ENCODE data around the gene DPEP1.
A peak's percentile ranks its signal among the peaks of the same experiment; 100 is the strongest.
"Not testable (repeated sequence)": the region's sequence is repeated elsewhere in the genome, so short reads cannot be mapped to it uniquely, and the experiment has no call there.

The DPEP1 gene

DNA sequence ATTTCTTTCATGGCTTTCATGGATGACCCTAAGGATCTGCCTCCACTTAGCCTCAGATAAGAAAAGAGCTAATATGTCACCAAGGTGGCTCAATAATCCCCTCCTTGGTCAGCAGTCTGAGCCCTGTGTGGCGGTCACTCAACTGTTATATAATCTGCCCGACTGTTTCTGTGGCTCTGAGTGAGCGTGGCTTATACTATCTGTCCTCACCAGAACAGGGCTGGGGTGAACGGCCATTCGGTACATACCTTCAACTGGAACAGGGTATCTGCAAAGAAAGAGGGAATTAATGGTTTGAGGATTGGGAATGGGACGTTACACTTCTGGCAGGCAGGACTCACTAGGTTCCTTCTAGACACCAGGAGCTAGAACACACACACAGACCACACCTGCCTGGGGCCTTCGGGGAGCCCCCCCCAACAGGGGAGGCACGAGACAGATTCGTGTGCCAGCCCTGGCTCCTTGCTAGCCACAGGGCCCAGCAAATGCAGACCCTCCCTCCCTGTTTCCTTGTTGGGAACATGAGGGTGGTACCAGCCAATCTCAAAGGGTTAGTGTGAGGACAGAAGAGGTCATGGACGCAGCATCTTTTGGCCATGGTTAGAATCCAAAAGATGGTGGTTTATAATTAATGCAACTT is 40.3 kb downstream of the DPEP1 start:
- DNase-seq = no peak

DNA sequence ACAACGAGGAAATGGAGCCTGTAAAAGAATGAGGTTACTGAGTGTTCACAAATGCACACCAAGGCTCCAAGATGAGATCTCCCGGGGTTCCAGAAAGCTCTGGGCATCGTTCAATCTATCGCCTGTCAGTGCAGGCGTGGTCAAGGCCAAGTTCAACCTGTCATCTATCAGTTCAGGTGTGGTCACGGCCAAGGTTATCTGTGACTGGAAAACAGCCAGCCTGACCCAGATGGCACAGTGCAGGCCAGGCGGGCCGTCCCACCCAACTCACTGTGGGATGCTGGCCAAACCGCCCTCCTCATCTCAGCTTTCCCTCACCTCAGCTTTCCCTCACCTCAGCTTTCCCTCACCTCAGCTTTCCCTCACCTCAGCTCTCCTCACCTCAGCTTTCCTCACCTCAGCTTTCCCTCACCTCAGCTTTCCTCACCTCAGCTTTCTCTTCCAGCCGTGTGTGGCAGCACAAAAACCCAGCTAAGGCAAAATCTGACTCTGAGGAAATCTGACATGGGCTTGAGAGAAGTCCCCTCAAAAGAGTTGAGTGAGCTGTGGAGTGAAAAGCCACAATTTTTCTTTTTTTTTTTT is 41.7 kb downstream of the DPEP1 start:
- no peak for DNase-seq

DNA sequence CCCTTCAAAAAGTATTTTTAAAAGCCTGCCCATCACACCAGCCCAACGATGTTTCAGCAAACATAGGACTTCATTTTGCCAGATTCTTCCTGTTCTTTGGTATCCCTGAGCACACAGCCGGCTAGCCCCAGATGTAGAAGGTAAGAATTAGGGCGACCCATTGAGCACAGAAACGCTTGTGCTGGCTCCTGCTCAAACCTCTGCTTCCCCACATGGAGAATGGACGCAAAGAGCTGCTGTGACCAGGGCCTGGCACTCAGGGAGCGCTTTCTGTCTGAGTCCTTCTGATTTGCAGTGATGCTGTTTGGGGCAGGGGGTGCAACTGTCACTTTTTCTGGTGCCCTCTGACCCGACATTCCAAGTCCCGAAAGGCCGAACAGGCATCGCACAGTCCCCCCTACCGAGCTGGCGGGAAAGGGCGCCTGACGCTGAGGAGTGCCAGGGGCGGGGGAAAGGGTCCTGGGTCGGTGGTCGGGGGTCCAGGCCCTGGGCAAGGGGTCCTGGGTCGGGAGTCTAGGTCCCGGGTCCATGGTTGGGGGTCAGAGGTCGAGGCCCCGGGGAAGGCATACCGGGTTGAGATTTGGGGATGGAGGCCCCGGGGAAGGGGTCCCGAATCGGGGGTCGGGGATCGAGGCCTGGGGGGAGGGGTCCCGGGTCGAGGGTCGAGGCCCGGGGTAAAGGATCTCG is 43.1 kb downstream of the DPEP1 start:
- DNase-seq = no peak

DNA sequence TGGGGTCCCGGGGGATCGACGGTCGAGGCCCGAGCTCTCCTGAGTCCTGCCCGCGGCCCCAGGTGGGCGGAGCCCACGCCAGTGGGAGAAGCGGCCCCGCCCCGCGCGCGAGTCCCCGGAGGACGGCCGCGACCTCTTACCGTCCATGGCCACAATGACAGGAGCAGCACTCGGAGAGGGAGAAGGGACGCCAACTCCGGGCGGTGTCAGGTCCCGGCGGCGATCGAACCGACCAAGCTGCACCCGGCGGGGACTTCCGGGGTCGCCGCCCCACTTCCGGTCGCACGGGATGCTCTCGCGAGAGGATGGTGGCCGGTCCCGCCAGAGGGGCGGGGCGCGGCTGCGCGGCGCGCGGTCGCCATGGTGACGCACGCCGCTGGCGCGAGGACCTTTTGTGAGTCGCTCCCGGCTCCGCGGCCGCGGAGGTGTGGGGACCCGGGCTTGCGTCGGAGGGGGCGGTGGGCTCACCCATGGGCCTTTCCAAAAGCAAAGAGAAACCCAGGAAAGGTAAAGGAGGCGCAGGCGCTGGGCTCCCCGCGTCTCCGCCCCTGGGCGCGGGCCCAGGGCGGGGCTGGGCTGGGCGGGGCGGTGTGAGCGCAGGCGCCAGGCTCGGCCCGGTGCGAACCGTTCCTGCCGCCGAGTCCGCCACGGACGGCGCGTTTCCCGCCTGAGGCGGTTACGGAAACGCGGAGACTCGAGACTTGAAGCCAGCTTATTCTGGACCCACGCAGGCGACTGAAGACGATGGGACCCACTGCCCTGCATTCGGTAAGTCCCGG is 44.2 kb downstream of the DPEP1 start, which contains the start of the genes CHMP1A and SPATA33:
Gene CHMP1A, minus strand, starts transcription at position 267 of the 779 bp plus-strand sequence. Its CDS starts 120 bp downstream, at position 147.
Gene SPATA33, plus strand, starts transcription at position 395 of the 779 bp plus-strand sequence. Its CDS starts 76 bp downstream, at position 471.
- DNase-seq = peak; percentile 93

DNA sequence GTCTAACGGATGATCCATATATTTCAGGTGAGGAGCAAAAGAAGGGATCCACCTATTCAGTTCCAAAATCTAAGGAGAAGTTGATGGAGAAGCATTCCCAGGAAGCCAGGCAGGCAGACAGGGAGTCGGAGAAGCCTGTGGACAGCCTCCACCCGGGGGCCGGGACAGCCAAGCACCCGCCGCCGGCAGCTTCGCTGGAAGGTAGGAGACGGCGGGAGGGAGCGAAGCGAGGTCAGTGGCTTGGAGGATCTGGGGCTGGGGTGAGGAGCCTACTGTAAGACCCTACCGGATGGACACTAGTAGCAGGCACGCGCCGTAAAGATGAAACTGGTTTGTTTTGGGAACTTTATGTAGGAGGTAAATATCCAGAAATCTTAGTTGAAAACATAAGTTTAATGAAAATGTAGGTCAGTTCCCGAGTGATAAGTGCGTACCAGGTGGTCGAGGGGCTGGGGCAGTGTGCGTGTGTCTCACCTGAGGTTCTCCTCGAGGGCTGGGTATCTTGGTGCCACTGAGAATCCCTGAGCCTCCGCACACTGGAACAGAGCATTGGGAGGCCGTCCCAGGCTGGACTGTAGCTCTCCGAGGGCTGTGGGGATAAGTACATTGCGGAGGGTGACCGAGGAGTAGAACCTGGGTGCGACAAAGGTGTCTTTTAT is 44.9 kb downstream of the DPEP1 start:
- DNase-seq = no peak

DNA sequence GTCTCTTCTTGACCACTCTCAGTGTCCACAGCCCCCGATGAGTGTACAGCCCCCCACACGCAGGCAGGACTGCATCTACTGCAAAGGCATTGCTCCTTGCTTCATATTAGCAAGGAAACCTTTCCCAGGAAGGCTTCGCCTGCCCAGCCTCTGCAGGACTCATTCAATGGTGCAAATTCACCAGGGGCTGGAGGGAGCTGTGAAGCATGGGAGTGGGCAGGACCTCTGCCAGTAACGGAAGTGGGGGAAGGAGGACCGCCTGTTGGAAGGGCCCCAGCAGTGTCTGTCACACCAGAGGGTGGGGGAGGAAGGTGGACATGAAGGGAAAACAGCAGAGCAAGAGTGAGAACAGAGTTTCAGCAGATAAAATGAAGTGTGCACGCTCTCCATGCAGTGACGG is 46.7 kb downstream of the DPEP1 start:
- DNase-seq = no peak

DNA sequence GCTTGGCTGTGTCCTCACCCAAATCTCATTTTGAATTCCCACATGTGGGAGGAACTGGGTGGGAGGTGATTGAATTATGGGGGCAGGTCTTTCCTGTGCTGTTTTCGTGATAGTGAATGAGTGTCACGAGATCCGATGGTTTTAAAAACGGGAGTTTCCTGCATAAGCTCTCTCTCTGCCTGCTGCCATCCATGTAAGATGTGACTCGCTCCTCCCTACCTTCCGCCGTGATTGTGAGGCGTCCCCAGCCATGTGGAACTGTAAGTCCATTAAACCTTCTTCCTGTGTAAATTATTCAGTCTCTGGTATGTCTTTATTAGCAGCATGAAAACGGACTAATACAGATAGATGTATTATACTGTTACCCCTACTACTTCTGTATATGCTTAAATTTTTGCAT is 47.8 kb downstream of the DPEP1 start:
- DNase-seq = no peak

DNA sequence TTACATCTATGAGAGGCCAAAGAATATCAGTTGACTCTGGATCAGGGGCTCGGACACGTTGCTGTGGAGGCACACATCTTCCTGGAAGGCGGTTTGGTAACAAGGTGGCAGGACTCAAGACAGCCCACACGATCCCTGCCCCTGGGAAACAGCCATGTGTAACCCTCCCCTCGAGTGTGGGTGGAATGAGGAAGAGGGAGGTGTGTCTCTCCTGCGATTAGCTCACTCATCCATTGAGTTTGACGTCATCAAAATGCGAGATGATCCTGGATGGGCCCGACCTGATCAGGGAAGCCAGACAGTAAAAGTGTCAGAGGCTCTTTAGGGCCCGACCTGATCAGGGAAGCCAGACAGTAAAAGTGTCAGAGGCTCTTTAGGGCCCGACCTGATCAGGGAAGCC is 50.8 kb downstream of the DPEP1 start:
- DNase-seq = not testable (repeated sequence)

DNA sequence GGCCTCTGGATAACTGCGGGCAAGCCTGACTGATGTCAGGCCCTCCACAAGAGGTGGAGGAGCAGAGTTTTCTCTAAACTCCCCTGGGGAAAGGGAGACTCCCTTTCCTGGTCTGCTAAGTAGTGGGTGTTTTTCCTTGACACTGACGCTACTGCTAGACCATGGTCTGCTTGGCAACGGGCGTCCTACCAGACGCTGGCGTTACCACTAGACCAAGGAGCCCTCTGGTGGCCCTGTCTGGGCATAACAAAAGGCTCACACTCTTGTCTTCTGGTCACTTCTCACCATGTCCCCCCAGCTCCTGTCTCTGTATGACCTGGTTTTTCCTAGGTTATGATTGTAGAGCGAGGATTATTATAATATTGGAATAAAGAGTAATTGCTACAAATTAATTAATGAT is 53.6 kb downstream of the DPEP1 start:
- DNase-seq = not testable (repeated sequence)

DNA sequence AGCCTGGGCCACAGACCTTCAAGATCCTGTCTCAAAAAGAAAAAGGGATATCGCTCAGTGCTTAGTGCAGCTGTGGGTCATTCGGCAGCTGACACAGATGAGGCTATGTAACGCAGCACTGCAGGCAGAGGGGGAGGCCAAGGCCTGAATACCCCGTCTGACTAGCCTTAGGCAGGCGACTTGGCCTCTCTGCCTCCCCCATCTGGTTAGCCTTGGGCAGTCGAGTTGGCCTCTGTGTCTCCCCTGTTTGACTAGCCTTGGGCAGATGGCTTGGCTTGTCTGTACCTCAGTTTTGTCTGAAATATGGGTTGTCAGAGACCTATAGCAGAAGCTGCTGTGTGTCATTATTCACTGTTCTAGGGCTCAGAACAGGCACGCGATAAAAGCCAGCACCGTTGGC is 54.2 kb downstream of the DPEP1 start:
- DNase-seq = no peak

DNA sequence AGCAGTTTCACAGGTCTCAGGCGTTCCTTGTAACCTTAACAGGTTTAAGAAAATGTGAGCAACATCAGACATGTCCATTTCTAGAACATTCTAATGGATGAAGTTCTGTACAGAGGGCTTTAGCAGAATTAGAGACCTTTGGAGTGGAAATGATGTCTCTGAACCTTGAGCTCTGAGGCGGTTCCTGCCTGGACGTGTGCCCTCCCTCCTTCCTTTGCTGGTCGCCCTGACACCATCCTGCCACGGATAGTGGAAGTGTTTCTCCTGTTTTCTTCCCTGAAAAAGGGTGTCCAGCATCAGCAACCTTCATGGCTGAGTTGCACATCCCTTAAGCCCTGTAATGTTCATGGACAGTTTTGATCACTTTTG is 55.3 kb downstream of the DPEP1 start:
- DNase-seq = no peak

DNA sequence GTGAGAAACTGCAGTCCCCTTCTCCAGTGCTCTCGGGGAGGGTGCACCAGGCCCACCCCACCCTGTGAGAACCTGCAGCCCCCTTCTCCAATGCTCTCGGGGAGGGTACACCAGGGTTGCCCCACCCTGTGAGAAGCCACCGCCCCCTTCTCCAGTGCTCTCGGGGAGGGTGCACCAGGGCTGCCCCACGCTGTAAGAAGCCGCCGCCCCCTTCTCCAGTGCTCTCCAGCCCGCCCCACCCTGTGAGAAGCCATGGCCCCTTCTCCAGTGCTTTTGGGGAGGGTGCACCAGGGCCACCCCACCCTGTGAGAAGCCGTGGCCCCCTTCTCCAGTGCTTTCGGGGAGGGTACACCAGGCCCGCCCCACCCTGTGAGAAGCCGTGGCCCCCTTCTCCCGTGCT is 56.3 kb downstream of the DPEP1 start:
- DNase-seq = no peak

DNA sequence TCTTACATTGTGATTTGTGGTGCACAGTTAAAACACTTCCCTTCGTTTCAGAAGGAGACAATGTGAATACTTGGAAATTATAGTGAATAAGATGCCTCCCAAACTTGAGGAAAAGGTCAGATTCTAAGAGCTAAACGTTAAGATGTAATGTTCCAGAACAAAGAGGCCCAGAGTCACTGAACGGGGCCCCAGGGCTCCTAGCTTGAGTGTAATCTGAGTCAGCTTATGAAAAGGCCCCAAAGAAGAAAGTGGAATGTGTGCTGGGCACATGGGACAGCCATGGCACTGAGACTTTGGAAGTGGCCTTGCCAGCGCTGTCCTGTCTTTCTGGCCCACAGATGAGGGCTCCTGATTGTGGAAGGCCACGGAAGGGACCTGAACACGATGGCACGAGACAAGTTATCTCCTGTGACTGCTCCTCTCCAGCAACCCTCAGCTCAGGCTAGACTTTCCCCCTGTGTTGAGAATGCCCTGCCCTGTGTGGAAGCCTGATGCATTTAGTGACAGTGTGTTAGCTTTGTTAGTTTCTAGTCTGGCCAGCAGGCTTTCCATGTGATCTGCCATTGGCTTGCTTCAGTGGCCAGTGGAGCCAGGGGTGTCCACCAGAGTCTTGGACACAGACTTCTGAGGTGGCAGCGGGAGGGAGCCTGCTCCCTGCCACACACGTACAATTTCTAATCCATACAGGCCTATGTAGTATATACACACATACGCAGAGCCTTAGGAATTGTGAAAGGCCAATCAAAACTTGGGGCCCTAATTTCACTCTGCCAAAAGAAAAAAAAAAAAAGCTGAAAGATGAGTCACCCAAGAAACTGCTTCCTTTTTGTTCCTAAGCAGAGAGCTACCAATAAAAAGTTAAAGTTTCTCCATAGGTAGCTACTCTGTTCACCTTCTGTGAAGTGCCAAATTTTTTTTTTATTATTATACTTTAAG is 57.3 kb downstream of the DPEP1 start:
- DNase-seq = no peak

DNA sequence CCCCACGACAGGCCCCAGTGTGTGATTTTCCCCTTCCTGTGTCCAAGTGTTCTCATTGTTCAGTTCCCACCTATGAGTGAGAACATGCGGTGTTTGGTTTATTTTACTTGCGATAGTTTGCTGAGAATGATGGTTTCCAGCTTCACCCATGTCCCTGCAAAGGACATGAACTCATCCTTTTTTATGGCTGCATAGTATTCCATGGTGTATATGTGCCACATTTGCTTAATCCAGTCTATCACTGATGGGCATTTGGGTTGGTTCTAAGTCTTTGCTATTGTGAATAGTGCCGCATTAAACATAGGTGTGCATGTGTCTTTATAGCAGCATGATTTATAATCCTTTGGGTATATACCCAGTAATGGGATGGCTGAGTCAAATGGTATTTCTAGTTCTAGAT is 58.1 kb downstream of the DPEP1 start:
- not testable (repeated sequence) for DNase-seq

DNA sequence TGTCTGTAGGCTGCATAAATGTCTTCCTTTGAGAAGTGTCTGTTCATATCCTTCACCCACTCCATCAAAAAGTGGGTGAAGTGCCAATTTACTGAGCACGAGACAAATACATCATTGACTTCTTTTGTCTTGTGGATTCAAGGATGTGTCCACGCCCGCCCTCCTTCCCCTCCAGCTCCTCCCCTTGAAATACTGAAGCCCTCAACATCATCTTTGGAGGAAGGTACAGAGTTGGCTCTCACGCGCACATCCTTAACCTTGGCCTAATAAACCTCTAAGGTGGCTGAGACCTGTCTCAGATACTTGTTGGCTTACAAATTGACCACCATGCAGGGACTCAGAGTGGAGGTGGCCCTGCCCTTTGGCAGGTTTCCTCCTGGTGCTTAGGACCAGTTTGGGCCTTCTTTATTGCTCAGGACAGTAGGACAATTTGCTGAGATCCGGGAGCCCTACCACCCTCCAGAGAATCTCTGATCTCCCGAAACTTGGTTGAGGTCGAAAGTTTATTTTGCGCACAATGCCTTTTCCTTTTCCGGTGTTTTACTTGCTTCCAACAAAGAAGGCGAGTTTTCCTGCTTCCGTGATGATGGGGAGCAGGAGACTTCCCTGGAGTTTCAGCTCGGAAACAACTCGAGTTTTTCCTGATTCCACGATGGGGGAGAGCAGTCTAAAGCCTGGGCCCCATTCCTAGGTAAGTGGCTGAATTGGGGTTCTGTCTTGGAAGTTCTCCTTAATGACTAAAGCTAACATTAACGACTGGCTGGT is 58.9 kb downstream of the DPEP1 start:
- DNase-seq = no peak

DNA sequence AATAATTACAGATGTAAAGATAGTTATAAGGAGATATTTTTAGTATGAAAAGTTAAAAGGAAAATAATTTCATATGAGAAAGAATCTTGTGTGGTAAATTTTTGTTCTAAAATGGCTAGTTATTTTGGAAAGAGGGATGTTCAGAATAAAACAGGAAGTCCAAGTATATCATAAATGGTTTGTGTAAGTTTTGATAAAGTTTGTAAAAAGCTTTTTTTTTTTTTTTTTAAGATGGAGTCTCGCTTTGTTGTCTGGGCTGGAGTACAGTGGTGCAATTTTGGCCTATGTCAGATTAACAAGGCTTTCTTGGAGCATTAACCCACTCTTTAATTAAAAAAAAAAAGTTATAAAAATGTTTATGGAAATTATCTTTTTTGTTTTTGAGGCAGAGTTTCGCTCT is 64.8 kb downstream of the DPEP1 start:
- DNase-seq = no peak

DNA sequence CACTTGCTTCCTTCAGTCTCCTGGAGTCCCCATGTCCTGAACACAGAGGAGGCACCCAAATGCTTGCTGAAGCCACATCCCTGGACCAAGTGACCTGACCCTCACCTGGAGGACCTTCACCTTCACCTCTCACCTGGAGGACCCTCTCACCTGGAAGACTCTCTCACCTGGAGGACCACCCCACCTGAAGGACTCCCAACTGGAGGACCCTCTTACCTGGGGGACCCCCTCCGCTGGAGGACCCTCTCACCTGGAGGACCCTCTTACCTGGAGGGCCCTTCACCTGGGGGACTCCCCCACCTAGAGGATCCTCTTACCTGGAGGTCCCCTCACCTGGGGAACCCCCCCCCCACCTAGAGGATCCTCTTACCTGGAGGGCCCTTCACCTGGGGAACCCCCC is 72.5 kb downstream of the DPEP1 start:
- no peak for DNase-seq

DNA sequence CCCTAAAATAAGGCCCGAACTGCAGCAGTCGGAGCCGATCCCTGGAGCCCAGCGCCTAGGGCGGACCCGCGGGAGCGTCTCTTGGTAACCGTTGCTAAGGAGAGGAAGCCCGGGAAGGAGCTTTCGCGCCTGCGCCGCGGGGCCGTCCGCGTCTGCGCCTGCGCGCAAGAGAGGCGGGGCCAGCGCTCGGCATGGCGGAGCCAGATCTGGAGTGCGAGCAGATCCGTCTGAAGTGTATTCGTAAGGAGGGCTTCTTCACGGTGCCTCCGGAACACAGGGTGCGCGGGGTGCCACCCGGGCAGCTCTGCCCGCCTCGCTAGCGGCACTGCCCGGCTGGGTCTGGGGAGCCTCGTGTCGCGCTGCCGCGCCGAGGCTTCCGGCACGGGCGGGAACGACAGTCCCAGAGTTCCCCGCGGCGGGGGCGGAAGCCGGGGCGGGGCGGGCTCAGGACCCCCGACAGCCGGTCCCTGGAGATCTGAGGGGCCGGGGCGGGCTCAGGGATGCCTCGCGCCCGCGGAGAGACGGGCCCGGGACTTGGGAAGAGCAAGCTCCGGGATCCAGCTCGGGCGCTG is 73.2 kb downstream of the DPEP1 start, which contains the start of gene CDK10:
Gene CDK10, plus strand, starts transcription at position 170 of the 572 bp plus-strand sequence. Its CDS starts 22 bp downstream, at position 192.
- peak; percentile 90 for DNase-seq

DNA sequence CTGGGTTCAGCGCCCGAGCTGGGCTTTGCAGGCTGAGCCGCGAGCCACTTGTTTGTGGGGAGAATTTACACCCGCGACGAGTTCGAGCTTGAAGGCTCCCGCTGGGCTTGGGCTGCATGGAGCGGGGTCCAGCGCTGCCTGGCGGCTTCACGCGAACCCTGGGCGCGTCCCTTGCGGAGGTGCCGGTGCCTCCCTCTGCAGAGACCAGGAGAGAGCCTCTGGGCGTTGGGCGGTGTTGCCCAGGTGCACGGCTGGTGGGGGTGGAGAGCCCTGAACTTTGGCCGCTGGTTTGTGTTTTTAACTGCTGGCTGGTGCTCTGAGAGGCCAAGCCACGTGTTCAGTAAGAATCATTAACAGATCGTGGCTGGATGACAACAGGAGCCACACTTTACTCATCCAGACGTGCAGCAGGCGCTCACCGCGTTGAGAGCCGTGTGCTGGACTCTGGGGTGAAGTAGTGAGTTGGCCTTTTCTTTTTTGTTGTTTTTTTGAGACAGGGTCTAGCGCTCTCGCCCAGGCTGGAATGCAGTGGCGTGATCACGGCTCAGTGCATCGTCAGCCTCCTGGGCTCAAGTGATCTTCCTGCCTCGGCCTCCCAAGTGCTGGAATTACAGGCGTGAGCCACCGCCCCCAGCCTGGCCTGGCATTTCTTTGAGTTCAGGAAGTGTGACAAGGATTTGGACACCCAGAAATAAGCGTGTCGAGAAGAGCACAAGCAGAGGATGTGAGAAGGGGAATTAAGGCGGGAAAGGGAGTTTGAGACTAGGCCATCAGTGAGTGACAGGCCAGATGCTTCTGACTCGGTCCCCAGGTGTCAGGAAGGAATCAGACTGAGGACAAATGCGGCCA is 73.9 kb downstream of the DPEP1 start:
- DNase-seq = peak; percentile 21
